Chondrocyte (in vitro differentiated cells): ENCODE data around the gene AJAP1. TPM values are rescaled to one million over a fixed set of nuclear protein-coding genes. Genes with fewer than 3 reads are reported as not detected.

Experiments used
- DNase-seq: peaks from one replicate; pipeline ENCODE4 v3.0.0; 2021; ENCODE audit warnings: mixed read lengths, low spot score
- H3K27ac Mint-ChIP-seq: one replicate; pipeline ENCODE4 v1.8.0; 2021; ENCODE audit warnings: mild to moderate bottlenecking, moderate library complexity, mixed read lengths; ENCODE audit not compliant: unreplicated experiment
- H3K27me3 Mint-ChIP-seq: 2 replicates; pipeline ENCODE4 v1.8.0; 2021; ENCODE audit warnings: low read depth, mixed read lengths
- H3K36me3 Mint-ChIP-seq: 2 replicates; pipeline ENCODE4 v1.8.0; 2021; ENCODE audit warnings: low read depth, mixed read lengths
- H3K4me1 Mint-ChIP-seq: 2 replicates; pipeline ENCODE4 v1.8.0; 2021; ENCODE audit warnings: low read depth, mild to moderate bottlenecking, mixed read lengths
- H3K4me3 Mint-ChIP-seq: one replicate; pipeline ENCODE4 v1.8.0; 2021; ENCODE audit warnings: mild to moderate bottlenecking, moderate library complexity, mixed read lengths; ENCODE audit not compliant: unreplicated experiment
- H3K9me3 Mint-ChIP-seq: 2 replicates; pipeline ENCODE4 v1.8.0; 2021; ENCODE audit warnings: low read depth, mixed read lengths
- CTCF ChIP-seq: fragments of 200-600 bp; sonication (generic); IDR thresholded peaks from 2 replicates; pipeline ENCODE4 v1.5.0; 2021; ENCODE audit warnings: antibody characterized with exemption, mild to moderate bottlenecking, moderate library complexity
- total RNA-seq: library from RNA; stranded (reverse); gene quantifications from 3 replicates; pipeline ENCODE4 v1.2.1, GENCODE V29; 2021

Gene AJAP1
- total RNA-seq, 1 donor from 2014 or later, result not detected

- Mint-ChIP-seq H3K27me3 (peaks cover 10% of the 10 kb centered on the region), H3K4me3 (no peak overlapping the region), H3K36me3 (no peaks in the 10 kb centered on the region), H3K9me3 (no peaks in the 10 kb centered on the region), H3K4me1 (no peaks in the 10 kb centered on the region), H3K27ac (no peak overlapping the region)
- no peak for DNase-seq
- no peak for TF ChIP-seq CTCF
These were observed 54.6 kb downstream of the AJAP1 start for GRCh38 chr1:4708840-4709507.

- H3K36me3 Mint-ChIP-seq, result no peaks in the 10 kb centered on the region
- H3K27me3 Mint-ChIP-seq, result peaks cover 10% of the 10 kb centered on the region
These were observed 55.2 kb downstream of the AJAP1 start for GRCh38 chr1:4709641-4710040.

GRCh38 chr1:4710592-4711415 lies 56.4 kb downstream of the AJAP1 start:
- no peaks in the 10 kb centered on the region for H3K4me1 Mint-ChIP-seq
- no peak overlapping the region for H3K27ac Mint-ChIP-seq
- no peaks in the 10 kb centered on the region for H3K36me3 Mint-ChIP-seq
- H3K4me3 Mint-ChIP-seq, result no peak overlapping the region
- peaks cover 10% of the 10 kb centered on the region for H3K27me3 Mint-ChIP-seq
- TF ChIP-seq CTCF, result no peak
- DNase-seq, result no peak
- peaks cover 6% of the 10 kb centered on the region for H3K9me3 Mint-ChIP-seq

More at GRCh38 chr1:4709641-4710040, 55.2 kb downstream of the AJAP1 start:
- TF ChIP-seq CTCF, result no peak
- Mint-ChIP-seq H3K27ac (no peak overlapping the region), H3K4me1 (no peaks in the 10 kb centered on the region), H3K9me3 (peaks cover 4% of the 10 kb centered on the region), H3K4me3 (no peak overlapping the region)
- DNase-seq, result no peak

- peaks cover 11% of the 10 kb centered on the region for H3K9me3 Mint-ChIP-seq
- no peak for TF ChIP-seq CTCF
- H3K36me3 Mint-ChIP-seq, result no peaks in the 10 kb centered on the region
- DNase-seq, result no peak
- no peak overlapping the region for H3K27ac Mint-ChIP-seq
- H3K27me3 Mint-ChIP-seq, result peaks cover 10% of the 10 kb centered on the region
- no peak overlapping the region for H3K4me3 Mint-ChIP-seq
- H3K4me1 Mint-ChIP-seq, result no peaks in the 10 kb centered on the region
These were observed 57.2 kb downstream of the AJAP1 start for GRCh38 chr1:4711416-4712275.

GRCh38 chr1:4713669-4714068 lies 59.3 kb downstream of the AJAP1 start:
- Mint-ChIP-seq H3K4me3 (no peak overlapping the region), H3K4me1 (no peaks in the 10 kb centered on the region), H3K27ac (no peak overlapping the region), H3K27me3 (peaks cover 10% of the 10 kb centered on the region), H3K9me3 (peaks cover 11% of the 10 kb centered on the region), H3K36me3 (no peaks in the 10 kb centered on the region)
- DNase-seq, result no peak
- TF ChIP-seq CTCF, result no peak
